Left forelimb (tissue), 1 donor: Measurements from ENCODE around the gene CDV3.

Experiments
- DNase-seq: peaks from one replicate; pipeline ENCODE4 v3.0.0-alpha.2; 2018; ENCODE audit warnings: low spot score

CDV3 gene

GRCh38 chr3:133606902-133607301 lies 33.4 kb downstream of the CDV3 start:
- DNase-seq: no peak

- DNase-seq: no peak
Observed at GRCh38 chr3:133607816-133608215, 34.3 kb downstream of the CDV3 start.

GRCh38 chr3:133608388-133608787 lies 34.9 kb downstream of the CDV3 start:
- DNase-seq: no peak

GRCh38 chr3:133610031-133610430 lies 36.5 kb downstream of the CDV3 start:
- DNase-seq: no peak

- no peak for DNase-seq
Observed at GRCh38 chr3:133611534-133611933, 38.0 kb downstream of the CDV3 start.

- DNase-seq: no peak
Observed at GRCh38 chr3:133620066-133620784, 46.7 kb downstream of the CDV3 start.

GRCh38 chr3:133627789-133628188 lies 54.3 kb downstream of the CDV3 start:
- DNase-seq: no peak

- DNase-seq: no peak
Observed at GRCh38 chr3:133629146-133629545, 55.7 kb downstream of the CDV3 start.

GRCh38 chr3:133633439-133633838 lies 60.0 kb downstream of the CDV3 start:
- no peak for DNase-seq
